DMS 273 treated with DMSO at 0.1 percent for 48 hours (cell line): ENCODE data around the gene TSC22D1.

Experiments used
- DNase-seq: peaks from one replicate; lab custom pipeline; 2025; lab: John Stamatoyannopoulos, UW

The TSC22D1 gene

DNA sequence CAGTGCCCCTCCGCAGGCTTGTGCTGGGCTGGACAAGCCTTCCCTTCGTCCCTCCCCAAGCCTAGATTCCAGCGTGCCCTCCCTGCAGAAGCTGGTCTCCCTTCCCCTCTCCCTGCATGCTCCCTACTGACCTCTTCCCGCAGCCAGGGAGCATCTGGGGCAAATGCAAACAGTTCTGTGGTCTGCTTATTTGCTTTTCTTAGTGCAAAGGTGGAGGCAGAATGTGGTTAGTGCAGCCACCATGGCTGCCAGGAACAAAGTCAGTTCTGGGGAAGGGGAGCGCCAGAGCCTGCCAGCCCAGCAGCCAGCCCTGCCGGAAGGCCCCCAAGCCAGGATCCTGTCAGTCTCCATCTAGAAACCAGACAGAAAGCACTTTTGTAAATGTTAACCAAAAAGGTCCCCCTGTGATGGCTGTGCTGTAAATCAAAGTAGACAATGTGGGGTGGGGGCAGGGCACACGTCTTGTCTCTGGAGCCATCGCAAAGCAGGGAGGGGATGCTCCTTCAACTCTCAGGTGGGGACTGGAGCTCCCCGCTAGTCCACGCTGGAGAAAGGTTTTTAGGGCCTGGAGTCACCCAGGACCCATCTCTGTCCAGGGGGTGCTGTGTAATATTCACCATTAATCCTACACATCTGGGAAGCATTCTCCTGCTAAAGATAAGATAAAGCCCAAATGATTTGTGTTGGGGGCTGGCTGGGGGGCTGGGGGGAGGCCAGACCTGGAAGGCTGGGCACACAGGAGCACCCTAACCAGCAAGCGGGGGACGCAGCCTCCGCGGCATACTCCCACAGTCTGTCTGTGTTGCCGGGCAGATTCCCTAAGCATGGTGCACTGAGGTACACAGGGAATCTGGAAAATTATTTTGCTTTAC, 171.6 kb downstream of the TSC22D1 start:
- no peak for DNase-seq

DNA sequence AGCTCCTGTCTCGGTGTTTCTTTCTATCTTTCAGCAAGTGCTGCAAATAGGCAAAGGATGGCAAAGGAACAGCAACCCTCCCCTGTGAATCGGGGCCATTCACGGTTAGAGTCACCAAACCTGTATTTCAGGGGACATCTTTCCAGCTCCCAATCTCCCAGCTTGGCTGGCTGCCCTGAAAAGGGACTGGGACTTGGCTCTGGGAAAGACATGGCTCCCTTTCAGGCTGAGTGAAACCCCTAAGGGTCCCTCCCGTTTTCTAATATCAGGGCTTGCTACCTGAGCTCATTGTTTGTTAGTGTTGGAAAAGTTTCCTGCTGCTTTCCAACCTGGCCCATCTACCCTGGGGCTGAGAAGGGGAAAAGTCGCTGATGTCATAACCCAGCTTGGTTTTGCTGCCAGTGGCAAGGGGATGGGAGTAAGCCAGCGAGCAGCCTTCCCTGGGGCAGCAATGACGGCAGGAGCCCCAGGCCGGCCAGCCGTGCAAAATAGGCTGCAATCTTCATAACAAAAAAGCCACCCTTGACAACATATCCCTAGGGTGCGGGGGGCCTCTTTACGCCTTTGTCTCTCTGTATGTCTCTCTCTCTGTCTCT, 172.6 kb downstream of the TSC22D1 start:
- no peak for DNase-seq

DNA sequence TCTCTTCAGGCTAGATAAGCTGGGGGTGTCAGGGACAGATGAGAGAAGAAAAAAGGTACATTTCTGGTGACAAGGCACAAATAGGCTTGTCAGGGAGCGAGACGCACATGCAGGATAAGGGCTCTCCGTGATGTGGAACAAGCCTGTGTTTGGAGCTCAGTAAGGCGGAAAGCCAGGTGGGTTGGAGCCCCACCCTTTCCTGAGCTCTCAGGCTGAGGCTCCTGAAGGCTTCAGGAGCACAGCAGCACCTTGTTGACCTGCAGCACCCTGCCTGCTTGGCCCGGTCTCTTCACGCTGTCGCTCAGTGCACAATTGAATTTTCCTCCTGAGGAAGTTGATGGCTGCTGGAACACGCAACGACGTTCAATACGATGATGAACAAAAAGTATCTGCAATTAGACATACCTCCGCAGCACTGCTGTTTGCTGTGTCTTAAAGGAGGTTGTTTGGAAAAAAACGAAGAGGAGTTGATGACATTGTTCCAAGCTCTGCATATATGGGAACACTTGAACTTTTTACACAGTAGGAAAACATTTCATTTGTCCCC, 173.2 kb downstream of the TSC22D1 start:
- DNase-seq, result no peak

DNA sequence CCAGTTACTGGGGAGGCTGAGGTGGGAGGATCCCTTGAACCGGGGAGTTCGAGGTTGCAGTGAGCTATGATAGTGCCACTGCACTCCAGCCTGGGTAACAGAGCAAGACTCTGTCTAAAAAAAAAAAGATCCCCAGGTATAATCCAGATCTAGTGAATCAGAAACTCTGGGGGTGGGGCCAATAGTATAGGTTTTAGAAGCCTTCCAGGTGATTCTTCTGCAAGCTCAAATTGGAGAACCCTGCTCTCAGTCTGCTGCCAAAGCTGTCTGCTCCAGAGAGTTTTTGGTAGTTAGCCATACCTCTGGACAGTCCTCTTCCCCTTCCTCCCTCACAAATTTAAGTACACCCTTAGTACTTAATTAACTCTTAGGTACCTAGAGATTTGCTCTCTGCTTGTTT, 174.6 kb downstream of the TSC22D1 start:
- no peak for DNase-seq

DNA sequence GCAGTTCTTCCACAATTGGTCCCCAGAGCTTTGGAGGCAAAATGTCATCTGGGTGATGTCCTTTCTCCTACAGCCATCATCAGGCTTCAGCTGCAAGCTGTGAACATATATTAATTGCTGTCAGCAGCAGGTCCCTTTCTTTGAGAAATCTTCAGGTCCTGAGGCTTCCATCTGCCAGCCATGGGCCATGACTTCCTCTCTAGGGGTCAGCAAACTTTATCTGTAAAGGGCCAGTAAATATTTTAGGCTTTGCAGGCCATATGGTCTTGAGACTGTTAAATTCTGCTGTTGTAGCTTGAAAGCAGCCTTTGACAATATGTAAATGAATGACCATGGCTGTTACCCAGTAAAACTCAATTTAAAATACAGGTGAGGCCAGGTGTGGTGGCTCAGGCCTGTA, 175.4 kb downstream of the TSC22D1 start:
- no peak for DNase-seq

DNA sequence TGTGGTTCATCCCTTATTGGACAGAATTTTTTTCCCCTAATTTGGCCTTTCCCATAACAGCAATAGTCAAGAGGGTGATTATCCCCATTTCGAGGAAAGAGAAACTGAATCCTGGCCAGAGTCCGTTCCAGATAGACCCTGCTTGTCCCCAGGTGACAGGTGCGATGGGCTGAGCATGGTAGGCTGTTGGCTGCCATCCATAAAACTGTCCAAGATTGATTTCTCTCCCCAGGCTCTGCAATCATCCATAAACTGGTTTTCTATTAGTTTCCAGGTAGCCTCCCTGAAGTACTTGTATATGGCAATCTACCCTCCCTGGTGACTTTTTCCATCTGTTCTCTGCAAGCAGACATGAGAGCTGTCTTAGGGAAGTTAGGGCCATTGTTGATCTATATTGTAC, 177.1 kb downstream of the TSC22D1 start:
- DNase-seq, result no peak

DNA sequence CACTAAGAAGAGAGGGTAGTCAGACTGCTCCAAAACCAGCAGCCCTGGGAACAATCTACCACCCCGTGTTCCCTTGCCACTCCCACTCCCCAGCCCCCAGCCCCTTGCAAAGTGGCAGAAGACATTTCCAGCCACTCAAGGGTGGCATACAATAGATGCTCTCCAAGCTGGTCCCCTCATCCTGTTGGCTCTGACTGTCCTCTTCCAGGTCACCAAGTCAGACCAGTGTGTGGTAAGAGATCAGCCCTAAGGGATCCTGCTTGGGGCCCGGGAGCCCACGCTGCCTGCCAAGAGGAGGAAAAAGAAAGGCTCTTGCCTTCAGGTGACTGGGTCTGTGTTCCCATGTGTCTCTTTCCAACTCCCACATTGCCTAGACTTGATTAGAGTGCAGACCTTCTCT, 177.5 kb downstream of the TSC22D1 start:
- DNase-seq, result no peak

DNA sequence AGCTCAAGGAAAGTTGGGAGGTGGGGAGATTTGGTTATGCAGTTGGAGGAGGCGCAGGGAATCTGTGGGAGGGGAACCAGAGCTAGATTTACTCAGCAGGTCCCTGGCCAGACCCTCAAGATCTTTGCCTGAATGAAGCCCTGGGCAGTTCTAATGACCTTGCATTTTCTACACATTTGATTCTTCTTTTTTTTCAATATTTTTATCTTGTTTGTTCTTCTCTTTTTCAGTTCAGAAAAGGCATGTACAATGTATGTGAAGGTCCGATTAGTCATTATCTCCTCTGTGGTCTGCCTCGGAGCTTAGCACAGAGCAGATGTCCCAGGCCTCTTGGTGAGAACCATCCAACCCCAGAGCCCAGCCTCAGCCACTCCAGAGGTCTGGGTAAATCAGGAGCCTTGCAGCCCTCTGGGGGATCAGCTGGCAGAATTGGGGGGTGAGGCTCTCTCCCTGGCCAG, 178.3 kb downstream of the TSC22D1 start:
- DNase-seq, result no peak

DNA sequence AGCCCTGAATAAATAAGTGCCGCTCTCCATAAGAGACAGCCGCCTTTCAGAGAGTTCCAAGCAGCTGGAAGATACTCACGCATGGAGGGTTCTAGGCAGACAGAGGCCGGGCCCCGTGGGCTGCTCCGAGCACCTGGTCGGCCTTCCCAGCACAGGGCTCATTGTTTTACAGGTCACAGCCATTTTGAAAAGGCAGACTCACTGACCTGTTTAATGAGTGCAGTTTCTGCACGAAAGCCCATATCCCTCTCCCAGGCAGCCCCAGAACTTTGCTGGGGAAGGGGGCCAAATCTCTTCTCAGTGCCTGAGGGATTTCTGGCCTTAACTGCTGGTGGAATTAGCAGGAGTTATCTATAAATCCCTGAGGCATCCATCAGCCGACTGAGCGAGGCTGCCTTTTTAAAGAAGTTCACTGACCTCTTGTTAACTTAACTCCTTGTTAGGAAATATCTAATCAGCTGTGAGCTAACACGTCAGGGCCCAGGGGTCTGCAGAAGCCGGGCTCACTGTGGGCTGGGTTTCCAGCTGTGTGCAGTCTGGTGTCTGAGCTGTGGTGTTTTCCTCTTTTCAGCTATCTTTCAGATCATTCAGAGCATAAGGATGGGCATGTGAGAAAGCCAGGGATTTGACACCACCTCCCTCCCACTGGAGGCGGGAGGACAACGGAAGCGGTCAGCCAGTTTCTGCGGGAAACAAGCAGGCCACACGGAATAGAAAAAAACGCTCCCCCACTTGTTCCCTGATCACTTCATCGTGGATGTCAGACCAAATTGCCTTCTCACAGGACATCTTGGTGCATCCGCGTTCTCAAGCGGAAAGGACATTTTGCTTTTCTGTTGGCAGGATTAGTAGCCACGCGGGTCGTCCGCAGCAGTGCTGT, 179.2 kb downstream of the TSC22D1 start:
- DNase-seq, result no peak

DNA sequence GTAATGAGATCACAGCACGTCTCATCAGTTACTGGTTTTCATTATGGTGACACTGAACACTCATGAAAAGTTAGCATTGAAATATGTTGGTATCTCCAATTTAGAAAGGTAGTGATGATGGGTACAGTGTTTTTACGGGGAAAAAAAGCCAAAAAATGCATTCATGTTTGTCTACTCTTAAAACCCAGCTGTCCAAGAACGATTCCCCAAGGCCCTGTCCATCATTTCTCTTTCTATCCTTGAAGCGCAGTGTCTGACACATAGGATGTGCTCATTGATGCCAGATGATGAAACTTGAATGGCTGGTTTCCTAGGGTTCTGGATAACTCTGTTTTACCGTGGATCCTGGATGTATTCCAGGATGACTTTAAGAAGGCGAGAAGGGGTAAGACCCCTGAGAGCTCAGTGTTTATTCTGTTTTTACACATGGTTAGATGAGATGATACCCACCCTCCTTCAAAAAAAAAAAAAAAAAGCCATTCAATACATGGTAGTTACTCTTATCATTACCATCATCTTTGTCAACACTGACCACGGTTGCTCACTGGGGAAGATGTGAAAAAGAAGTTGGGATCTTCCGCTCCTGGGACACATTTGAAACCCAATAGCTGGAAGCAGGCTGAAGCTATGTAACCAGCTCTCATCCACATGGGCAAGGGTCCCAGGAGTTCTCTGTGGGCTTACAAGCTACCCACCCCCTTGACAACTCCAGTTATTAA, 180.0 kb downstream of the TSC22D1 start:
- no peak for DNase-seq

DNA sequence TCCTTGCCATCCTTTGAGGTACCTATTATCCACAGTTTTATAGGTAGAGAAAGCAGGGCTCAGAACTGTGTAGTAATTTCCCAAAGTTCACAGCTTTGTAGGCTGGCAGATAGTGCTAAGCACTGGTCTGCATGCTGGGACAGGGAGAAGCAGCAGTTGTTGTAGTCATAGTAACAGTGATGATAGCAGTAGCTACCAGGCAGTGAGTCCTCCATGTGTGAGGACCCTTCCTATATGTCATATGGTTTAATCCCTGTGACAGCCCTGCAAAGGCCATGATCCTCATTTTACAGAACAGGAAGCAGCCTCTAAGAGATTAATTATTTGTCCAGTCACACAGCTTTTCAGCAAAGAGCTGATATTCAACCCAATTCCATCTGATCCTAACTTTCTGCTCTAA, 181.5 kb downstream of the TSC22D1 start:
- no peak for DNase-seq

DNA sequence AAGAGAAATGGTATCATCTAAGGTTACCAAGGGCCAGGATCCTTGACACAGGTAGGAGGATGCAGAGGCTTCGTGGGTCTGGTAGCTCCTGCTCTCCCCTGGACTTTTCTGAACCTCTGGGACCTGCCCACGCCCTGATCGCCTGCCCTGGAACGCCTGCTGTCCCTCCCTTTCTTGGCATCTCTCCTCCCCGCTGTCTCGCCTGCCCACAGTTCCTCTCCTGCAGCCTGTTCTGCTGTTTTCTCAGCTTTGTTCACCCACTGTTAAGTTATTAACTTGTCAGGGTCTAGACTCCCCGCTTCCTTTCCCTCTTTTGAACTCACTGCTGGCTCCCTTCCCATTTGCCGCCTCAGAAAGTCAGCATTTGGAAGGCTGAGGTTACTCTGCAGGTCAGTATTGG, 182.7 kb downstream of the TSC22D1 start:
- no peak for DNase-seq

DNA sequence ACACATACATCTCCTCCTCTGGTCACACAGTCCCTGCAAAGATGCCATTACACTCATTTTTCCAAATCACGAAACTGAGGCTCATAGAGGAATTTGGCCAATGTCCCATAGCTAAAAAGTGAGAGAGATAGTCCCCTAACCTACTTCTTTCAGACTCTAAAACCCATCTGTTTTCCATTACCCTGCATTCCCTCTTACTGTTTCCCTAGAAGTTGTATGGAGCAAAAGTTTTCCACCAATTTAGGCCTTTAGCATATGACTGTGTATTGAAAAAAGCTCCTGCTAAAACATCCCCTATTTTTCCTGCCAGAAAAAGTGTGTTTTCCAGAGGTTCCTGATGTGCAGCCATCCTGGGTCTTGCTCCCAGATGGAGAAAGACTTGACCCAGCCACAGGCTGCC, 186.3 kb downstream of the TSC22D1 start:
- DNase-seq, result no peak

DNA sequence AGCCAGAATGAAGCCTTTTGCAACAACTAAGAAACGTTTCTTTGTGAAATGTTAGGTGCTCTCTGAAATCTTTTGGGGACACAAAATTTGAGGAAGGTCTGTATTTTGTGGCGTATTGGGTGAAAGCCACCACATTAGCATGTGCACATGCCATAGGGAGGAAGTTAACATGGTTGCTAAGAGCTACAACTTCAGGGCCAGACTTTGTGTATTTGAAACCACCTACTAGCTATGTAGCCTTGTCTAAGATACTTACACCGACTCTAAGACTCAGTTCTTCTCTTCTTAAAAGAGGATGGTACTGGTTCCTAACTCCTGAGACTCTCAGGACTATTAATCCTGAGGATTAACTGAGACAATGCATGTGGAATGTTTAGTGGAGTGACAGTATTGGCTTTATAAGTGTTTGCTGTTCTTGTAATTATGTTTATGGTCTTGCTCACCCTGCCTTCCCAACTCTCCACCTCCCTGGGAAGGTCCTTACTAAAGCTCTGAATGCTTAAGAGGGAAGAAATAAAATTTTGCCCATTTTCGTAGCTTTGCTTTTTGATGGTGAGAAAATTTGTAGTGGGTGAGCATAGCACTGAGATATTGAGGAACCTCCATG, 187.0 kb downstream of the TSC22D1 start:
- no peak for DNase-seq

DNA sequence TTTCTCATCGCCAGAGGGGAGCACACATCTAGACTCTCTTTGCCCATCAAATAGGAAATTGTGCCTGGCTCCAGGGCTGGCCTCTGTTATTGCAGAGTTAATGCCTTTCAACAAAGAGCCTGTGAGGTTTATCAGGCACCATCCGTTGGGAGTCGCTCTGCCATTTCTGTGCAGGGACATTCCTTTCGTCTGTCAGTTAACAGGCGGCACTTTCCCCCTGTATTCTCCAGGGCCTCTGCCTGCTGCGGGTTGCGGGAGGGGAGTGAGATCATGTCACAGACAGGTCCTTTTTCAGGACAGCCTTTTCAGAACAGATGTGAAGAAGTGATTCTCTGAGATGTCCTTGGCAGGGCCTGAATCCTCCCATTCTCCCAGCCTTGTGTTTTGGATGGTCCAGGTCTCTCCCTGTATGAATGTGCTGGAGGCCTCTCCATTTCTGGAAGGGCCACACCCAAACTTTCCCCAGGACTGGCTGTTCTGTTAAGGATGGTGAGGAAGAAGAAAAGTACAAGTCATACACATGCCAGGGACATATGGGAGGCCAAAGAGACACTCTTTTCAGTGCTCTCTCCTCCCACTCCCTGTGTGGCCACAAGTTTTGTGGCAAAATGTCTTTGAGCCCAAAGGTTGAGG, 187.6 kb downstream of the TSC22D1 start:
- no peak for DNase-seq

DNA sequence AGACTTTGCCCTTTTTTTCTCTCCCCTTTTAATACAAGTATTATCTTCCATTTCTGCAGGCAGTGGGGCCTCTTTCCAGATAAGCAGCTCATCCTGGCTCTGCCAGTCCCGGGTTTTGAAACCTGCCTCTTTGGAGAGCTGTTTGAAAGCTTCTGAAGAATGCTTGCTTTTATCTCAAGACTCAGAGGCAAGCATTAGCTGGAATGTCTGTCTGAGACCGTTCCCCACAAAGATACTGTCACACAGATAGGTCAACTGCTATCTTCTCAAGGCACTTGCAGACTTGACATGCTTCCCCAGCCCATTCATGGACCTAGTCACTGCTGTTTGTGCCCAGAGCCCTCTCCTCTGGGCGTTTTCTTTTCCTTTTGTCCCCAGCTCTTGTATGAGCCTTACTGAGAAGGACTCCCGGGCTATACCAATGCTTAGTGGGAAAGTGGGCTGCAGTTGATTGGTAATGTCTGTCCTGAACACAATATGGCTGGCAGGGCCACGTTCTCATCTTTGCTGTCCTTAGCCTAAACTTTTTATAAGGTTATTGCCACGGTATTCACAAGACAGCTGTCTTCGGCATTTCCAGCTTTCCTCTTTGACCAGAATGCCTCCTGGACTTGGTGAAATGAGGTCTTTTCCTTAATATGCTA, 189.1 kb downstream of the TSC22D1 start:
- no peak for DNase-seq

DNA sequence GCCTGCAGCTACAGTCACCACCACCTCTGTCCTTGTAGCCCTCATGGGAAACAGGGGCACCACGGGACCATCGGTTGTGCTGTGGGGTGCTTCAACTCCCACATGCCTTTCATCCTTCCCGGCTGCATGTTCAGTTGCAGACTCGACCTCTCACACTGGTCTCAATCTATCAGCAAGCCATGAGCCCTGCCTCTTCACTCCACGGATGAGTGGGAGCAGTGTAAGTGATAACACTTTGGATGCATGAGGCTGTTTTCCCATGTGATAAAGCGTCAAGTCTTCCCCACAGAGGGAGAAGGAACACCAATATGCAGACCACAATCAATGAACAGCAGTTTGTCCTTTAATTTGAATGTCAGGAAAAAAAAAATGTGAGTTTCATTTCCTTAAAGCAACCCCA, 190.3 kb downstream of the TSC22D1 start:
- DNase-seq, result no peak

DNA sequence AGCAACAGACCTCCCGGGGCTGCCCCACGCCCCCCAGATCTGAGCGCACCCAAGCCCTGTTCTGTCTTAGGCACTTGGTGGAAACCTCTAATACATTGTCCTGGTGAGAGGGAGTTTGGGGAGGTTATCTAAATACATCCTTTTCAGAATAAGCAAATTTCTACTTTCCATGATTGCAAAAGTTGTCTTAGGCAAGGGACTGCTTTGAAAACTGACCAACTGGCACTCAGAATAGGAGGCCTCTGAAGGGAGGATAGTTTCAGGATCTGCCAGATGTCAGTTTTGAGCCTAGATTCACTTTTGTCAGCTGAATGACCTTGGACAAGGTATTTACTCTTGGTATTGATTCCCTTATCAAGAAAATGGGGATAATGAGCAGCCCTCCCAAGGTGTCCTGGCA, 190.7 kb downstream of the TSC22D1 start:
- no peak for DNase-seq

DNA sequence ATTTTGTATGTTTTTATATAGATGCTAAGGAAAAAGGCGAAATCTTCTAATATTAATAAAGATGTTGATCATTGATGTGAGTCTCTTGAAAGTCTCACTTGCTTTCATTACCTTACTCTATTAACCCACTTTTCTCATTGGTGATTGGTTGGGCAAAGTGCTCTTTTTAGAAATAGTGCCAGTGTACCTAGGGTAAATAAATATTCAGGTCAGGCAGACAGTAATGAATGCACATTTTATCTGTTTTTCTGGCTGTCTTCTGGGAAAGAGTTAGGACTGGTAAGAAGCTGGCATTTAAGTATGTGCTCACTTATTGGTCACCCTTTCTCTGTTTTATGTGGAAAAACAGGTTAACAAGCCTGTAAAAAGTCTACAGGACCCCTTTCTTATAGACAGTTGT, 191.4 kb downstream of the TSC22D1 start:
- no peak for DNase-seq

DNA sequence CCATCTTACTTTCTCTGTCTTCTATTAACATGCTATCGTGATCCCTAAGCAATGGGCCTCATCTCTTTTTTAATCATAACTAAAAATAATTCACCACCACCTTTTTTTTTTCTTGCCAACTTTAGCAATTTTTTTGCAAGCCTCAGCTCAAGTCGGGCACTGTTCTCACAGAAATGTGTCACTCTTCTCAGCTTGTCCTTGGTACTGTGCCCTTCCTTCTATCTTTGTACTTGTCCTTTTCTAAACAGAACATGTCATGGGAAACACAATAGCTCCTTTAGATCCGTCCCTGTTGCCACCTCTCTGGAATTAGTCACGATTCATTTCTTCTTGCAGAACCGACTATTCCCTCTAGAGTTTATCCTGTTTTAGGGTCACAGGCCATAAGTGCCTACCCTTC, 192.2 kb downstream of the TSC22D1 start:
- no peak for DNase-seq
